ENCODE data around the gene CELA2B. TPM values are rescaled to one million over a fixed set of nuclear protein-coding genes. Genes with fewer than 3 reads are reported as not detected.

Gene CELA2B
- total and polyA plus RNA-seq, 10 of the 15 experiments (the other 5 are each of a cell fraction or from before 2014, with no cell fraction given) = not detected

DNA sequence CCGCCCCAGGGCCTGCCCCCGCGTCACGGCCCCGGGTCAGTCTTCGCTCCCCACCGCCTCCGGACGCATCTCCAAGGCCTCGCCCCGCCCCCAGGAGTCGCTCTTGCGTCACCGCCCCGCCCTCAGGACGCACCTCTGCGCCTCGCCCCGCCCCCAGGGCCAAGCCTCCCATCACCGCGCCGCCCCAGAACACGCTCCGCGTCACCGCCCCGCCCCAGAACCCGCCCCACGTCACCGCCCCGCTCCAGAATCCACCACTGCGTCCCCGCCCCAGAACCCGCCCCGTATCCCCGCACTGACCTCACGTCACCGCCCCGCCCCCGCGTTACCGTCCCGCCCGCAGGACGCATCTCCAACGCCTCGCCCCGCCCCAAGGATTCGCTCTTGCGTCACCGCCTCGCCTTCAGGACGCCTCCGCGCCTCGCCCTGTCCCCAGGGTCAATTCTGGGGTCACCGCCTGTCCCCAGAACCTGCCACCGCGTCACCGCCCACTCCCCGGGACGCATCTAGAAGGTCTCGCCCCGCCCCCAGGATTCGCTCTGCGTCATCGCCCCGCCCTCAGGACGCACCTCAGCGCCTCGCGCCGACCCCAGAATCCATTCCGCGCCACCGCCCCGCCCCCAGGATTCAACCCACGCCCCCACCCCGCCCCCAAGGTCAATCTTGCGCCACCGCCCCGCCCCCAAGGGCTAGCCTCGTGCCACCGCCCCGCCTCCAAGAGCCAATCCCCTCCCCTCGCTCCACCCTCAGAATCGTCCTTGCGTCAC, 48.6 kb downstream of the CELA2B start (continued):
- TF ChIP-seq, protein P1, sequence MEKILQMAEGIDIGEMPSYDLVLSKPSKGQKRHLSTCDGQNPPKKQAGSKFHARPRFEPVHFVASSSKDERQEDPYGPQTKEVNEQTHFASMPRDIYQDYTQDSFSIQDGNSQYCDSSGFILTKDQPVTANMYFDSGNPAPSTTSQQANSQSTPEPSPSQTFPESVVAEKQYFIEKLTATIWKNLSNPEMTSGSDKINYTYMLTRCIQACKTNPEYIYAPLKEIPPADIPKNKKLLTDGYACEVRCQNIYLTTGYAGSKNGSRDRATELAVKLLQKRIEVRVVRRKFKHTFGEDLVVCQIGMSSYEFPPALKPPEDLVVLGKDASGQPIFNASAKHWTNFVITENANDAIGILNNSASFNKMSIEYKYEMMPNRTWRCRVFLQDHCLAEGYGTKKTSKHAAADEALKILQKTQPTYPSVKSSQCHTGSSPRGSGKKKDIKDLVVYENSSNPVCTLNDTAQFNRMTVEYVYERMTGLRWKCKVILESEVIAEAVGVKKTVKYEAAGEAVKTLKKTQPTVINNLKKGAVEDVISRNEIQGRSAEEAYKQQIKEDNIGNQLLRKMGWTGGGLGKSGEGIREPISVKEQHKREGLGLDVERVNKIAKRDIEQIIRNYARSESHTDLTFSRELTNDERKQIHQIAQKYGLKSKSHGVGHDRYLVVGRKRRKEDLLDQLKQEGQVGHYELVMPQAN (conservative IDR thresholded peaks at IDR 0.05) = no peak
- TF ChIP-seq ZNF207 (IDR thresholded peaks at IDR 0.05; ENCODE audit: borderline replicate concordance) (no peak), RAD21 (IDR thresholded peaks at IDR 0.05; ENCODE audit: insufficient read depth, low read depth, low read length) (no peak), RELA (IDR thresholded peaks at IDR 0.05; ENCODE audit: borderline replicate concordance, partially characterized antibody) (no peak), NFYB (IDR thresholded peaks at IDR 0.05; ENCODE audit: insufficient read depth, low read depth, low read length) (no peak), SP1 (IDR thresholded peaks at IDR 0.05; ENCODE audit: low read depth, low read length) (peak; percentile 75), RAD51 (IDR thresholded peaks at IDR 0.05) (no peak), NFXL1 (IDR thresholded peaks at IDR 0.05; ENCODE audit: borderline replicate concordance) (no peak), PAX8 (IDR thresholded peaks at IDR 0.05) (no peak), CREM (IDR thresholded peaks at IDR 0.05; ENCODE audit: low read depth) (peak; percentile 87; the same call in 1 of the 2 replicates), PAX5 (IDR thresholded peaks at IDR 0.05; ENCODE audit: borderline replicate concordance, low read depth, low read length) (0 out of 2 replicates have a peak, but pooled peaks have one; percentile 40), NR2C2 (IDR thresholded peaks at IDR 0.05; ENCODE audit: borderline replicate concordance, control insufficient read depth, insufficient read length, low read depth) (no peak), ETV6 (conservative IDR thresholded peaks at IDR 0.05 in 1 of 2, IDR thresholded peaks at IDR 0.05 in 1 of 2; ENCODE audit: borderline replicate concordance in 1 of 2, low read depth in 1 of 2) (no peak), ZNF24 (IDR thresholded peaks at IDR 0.05) (no peak), IKZF1 (conservative IDR thresholded peaks at IDR 0.05) (no peak), DPF2 (IDR thresholded peaks at IDR 0.05) (no peak), RB1 (IDR thresholded peaks at IDR 0.05; ENCODE audit: borderline replicate concordance) (no peak), STAT3 (IDR thresholded peaks at IDR 0.05; ENCODE audit: low read depth, low read length) (no peak), SMAD5 (IDR thresholded peaks at IDR 0.05; ENCODE audit: low read depth) (no peak), ZNF274 (IDR thresholded peaks at IDR 0.05; ENCODE audit: insufficient read depth, insufficient read length) (no peak), ATF7 (IDR thresholded peaks at IDR 0.05; ENCODE audit: low read depth) (peak; percentile 51; the same call in 1 of the 2 replicates)
- TF ChIP-seq, protein P2, sequence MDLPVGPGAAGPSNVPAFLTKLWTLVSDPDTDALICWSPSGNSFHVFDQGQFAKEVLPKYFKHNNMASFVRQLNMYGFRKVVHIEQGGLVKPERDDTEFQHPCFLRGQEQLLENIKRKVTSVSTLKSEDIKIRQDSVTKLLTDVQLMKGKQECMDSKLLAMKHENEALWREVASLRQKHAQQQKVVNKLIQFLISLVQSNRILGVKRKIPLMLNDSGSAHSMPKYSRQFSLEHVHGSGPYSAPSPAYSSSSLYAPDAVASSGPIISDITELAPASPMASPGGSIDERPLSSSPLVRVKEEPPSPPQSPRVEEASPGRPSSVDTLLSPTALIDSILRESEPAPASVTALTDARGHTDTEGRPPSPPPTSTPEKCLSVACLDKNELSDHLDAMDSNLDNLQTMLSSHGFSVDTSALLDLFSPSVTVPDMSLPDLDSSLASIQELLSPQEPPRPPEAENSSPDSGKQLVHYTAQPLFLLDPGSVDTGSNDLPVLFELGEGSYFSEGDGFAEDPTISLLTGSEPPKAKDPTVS (IDR thresholded peaks at IDR 0.05; ENCODE audit: low read depth, low read length) = no peak
- TF ChIP-seq, protein P3, sequence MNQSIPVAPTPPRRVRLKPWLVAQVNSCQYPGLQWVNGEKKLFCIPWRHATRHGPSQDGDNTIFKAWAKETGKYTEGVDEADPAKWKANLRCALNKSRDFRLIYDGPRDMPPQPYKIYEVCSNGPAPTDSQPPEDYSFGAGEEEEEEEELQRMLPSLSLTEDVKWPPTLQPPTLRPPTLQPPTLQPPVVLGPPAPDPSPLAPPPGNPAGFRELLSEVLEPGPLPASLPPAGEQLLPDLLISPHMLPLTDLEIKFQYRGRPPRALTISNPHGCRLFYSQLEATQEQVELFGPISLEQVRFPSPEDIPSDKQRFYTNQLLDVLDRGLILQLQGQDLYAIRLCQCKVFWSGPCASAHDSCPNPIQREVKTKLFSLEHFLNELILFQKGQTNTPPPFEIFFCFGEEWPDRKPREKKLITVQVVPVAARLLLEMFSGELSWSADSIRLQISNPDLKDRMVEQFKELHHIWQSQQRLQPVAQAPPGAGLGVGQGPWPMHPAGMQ (IDR thresholded peaks at IDR 0.05; ENCODE audit: borderline replicate concordance) = no peak
- TF ChIP-seq, protein P4, sequence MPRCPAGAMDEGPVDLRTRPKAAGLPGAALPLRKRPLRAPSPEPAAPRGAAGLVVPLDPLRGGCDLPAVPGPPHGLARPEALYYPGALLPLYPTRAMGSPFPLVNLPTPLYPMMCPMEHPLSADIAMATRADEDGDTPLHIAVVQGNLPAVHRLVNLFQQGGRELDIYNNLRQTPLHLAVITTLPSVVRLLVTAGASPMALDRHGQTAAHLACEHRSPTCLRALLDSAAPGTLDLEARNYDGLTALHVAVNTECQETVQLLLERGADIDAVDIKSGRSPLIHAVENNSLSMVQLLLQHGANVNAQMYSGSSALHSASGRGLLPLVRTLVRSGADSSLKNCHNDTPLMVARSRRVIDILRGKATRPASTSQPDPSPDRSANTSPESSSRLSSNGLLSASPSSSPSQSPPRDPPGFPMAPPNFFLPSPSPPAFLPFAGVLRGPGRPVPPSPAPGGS (IDR thresholded peaks at IDR 0.05; ENCODE audit: borderline replicate concordance, insufficient read depth, low read depth, low read length, poor library complexity, severe bottlenecking) = no peak

Measured in GM12878 (cell line).